GM21825 (cell line): ENCODE results near the gene MTMR12.
"Not testable (repeated sequence)": the region's sequence is repeated elsewhere in the genome, so short reads cannot be mapped to it uniquely, and the experiment has no call there.

ENCODE experiments used
- ATAC-seq: cut with Tn5 transposase; IDR thresholded peaks from one replicate; pipeline ENCODE4 v1.9.1; 2021; ENCODE audit warnings: mild to moderate bottlenecking, moderate library complexity; ENCODE audit not compliant: unreplicated experiment

The MTMR12 gene

DNA sequence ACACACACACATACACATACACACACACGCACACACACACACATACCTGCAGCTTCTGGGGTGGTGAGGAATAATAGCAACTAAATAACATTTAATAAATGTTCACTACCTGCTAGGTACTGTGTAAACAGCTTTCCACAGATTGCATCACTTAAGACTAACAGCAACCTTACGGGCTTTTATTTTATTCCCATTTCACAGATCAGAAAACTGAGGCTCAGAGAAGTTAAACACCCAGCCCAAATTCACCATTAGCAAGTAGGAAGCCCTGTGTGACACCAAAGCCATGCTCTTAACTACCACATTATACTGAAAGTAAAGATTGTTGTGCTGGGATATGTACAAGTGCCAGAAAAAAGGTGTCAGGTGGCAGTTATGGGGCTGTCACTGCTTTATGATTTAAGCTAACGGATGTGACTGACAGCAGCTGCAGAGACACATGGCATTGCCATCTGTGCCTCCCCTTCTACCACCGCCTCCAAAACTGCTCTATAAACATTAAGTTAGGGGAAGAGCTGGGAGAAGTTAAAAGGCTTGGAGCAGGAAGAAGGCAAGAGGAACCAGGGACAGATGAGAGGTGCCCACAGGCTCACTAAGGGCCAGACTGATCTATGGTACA, 13.6 kb downstream of the MTMR12 start:
- ATAC-seq, result no peak

DNA sequence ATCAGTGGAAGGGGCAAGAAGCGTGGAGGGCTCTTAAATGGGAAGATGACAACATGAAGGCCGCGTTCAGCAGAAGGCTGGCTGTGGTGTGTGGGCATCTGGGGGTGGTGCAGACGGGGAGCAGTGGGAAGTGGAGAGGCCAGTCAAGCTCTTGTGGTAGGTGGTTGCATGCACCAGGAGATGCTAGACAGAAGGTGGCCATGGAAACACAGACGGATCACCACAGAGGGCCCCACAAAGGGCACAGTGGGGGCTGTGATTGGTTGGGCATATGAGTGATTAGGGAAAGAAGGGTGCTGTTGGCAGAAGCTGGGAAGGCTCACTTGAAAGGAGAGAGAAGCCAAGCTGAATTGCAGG, 14.7 kb downstream of the MTMR12 start:
- ATAC-seq, result peak; percentile 67

DNA sequence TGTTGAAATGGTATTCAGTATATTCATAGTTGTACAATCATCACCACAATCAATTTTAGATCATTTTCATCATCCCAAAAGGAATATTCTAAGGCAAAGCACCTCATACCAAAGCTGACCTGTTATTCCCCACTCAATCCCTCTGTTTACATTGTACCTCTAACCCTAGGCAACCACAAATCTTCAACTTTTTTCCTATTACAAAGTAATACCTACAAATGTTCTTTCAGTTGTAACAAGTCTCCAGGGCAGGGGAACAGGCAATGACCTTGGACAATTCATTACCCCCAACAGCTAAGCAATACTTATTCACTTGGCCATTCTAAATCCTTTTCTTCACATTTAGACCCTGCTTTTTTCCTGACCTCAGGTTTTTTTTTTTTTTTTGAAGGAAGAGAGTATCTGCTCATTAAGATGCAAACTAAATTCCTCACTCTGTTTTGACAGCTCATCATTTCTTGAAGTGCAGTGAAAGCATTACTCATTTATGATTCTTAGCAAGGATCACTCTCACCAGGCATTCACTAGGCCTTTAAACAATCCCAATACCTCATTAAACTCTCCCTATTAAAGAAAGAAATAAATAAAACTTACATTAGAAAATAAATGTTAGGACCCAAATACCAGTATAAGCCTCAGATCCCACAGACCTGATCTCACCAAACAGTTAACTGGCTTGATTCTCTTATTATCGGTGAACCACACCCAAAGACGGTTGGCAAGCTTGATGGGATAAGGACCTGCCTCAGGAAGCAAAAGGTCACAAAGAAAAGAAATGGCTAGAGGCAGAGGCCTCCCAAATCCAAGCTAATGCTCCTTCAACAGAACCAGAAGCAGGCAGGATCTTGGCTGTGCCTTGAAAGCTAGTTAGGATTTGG, 15.3 kb downstream of the MTMR12 start:
- no peak for ATAC-seq

DNA sequence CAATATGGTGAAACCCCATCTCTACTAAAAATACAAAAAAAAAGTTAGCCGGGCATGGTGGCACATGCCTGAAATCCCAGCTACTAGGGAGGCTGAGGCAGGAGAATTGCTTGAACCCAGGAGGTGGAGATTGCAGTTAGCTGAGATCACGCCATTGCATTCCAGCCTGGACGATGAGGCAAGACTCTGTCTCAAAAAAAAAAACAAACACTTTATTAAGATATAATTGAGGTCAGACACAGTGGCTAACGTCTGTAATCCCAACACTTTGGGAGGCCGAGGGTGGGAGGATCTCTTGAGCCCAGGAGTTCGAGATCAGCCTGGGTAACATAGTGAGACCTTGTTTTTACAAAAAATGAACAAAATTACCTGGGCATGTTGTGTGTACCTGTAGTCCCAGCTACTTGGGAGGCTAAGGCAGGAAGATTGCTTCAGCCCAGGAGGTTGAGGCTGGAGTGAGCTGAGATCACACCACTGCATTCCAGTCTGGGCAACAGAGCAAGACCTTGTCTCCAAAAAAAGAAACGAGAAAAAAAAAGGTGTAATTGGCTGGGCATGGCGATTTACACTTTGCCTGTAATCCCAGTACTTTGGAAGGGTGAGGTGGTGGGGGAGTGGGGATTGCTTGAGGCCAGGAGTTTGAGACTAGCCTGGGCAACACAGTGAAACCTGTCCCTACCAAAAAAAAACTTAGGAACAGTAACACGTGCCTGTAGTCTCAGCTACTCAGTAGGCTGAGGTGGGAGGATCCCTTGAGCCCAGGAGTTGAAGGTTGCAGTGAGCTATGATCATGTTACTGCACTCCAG, 16.6 kb downstream of the MTMR12 start:
- not testable (repeated sequence) for ATAC-seq

DNA sequence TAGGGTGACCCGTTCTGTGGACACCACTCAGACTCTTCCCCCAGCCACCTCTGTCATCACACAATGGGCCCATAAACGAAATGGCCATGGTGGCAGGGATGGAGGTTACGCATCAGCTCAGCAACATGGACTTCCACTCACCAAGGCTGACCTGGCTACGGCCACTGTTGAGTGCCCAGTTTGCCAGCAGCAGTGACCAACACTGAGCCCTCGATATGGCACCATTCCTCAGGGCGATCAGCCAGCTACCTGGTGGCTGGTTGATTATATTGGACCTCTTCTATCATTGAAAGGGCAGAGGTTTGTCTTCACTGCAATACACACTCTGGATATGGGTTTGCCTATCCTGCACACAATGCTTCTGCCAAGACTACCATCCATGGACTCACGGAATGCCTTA, 21.1 kb downstream of the MTMR12 start:
- no peak for ATAC-seq

DNA sequence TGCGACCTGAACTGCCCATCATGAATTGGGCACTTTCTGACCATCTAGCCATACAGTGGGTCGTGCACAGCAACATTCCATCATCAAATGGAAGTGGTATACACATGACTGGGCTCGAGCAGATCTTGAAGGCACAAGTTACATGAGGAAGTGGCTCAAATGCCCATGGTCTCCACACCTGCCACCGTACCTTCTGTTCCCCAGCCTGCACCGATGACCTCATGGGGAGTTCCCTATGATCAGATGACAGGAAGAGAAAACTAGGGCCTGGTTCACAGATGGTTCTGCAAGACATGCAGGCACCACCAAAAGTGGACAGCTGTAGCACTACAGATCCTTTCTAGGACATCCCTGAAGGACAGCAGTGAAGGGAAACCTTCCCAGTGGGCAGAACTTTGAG, 21.8 kb downstream of the MTMR12 start:
- peak; percentile 75 for ATAC-seq

DNA sequence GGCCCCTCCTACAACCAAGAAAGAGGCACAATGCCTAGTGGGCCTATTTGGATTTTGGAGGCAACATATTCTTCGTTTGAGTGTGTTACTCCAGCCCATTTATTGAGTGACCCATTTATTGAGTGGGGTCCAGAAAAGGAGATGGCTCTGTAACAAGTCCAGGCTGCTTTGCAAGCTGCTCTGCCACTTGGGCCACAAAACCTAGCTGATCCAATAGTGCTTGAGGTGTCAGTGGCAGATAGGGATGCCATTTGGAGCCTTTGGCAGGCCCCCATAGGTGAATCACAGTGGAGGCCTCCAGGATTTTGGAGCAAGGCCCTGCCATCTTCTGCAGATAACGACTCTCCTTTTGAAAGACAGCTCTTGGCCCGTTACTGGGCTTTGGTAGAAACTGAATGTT, 22.2 kb downstream of the MTMR12 start:
- not testable (repeated sequence) for ATAC-seq

DNA sequence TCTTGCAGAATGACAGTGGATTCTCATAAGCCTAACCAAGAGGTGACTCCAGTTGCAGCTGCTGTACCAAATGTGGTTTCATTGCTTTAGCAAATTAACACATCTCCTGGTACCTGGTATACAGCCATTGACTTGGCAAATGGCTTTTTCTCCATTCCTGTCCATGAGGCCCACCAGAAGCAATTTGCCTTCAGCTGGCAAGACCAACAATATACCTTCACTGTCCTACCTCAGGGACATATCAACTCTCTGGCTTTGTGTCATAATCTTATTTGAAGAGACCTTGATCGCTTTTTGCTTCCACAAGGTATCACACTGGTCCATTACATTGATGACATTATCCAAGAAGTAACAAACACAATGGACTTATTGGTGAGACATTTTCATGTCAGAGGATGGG, 22.8 kb downstream of the MTMR12 start:
- not testable (repeated sequence) for ATAC-seq

DNA sequence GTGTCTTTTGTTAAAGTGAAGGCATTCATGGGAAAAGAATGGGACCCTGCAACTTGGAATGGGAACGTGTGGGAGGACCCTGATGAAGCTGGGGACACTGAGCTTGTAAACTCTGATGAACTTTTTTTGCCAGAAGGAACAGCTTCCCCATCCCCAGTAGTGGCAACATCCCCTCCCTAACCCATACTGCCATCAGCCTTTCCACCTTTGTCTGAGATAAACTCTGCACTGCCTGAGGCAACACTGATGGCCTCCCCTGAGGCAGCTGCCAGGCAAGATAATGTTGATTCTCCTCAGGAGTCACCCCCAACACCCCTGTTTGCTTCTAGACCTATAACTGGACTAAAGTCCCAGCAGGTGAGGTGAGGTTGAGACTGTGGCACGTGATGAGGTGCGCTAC, 24.6 kb downstream of the MTMR12 start:
- ATAC-seq, result not testable (repeated sequence)

DNA sequence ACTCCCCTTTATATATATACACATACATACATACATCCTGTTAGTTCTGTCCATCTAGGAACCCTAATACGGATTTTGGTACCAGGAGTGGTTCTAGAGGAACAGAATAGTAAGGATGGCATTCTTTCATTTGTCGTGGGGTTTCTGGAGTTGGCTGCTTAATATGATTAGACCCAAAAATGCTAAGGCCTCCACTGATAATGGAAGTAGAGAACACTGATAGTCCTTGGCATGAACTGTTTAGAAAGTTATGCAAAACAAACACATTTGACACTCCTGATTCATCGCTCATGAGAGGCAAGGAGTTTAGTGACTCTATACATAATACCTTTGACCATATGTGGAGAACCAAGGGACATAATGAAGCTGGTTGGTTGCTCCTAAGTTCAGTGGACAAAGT, 25.2 kb downstream of the MTMR12 start:
- ATAC-seq, result not testable (repeated sequence)

DNA sequence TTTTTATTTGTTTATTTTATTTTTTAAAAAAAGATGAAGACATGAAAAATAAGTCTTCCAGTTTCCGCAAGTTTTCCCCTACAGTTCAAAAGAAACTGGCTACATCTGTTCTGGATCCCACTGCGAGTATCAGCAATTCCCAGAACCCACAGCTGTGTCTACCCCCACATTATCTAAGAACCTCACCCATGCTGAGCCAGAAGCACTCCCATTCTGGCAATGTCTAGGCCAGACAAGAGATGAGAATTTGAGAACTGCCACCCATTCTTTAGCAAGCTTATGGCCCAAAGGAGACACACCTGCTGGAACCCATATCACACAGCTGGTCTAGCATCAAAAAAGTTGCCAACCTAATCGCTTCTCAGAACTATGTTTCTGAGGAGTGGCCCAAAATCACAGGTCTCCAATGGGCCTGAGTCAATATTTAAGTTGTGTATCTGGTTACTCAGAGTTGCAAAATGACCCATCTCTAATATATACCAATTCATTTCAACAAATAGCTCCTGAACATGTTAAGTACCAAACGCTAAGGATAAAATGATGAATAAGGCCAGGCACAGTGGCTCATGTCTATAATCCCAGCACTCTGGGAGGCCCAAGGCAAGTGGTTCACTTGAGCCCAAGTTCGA, 27.1 kb downstream of the MTMR12 start:
- ATAC-seq, result no peak

DNA sequence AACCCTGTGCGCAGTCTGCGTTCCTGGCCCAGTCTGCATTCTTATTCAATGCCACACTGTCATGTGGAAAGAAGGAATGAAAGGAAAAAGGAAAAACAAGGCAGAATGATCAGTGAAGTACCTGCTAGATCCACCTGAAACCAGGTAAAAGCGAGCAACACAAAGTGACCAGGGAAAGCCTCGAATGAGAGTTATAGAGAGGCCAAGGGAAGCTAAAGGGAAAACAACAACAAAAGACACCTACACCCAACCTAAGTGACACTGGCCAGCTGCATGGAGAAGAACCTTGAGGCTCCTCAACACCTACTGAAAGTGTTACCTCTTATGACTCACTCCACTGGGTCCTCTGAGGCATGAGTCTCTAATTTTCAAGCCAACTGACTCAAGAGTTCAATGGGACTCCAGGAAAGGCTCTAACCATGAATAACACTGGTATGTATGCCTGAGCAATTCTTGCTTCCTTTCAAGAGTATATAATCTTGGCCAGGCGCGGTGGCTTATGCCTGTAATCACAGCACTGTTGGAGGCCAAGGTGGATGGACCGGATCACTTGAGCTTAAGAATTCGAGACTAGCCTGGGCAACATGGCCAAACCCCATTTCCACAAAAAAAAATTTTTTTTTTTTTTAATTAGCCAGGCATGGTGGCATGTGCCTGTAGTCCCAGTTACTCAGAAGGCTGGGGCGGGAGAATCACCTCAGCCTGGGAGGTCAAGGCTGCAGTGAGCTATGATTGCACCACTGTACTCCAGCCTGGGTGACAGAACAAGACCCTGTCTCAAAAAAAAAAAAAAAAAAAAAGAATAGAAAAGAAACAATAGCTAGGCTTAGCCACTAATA, 29.0 kb downstream of the MTMR12 start:
- no peak for ATAC-seq

DNA sequence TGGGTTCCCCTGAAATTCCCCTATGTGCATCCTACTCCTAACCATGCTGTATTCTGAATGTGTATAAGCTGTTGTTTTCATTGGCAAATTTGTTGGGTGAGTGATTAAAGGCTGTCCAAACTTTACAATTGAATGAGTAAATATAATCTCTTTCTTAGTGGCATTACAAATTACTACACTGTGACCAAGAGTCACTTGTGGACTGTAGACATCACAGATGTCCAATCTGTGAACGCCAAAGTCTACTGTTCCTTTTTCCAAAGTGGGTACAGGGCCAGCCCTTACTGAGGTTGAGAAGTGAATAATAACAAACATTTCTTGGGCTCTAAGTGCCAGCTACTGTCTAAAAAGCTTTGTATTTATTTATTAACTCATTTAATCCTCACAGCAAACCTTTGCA, 29.7 kb downstream of the MTMR12 start:
- ATAC-seq, result no peak

DNA sequence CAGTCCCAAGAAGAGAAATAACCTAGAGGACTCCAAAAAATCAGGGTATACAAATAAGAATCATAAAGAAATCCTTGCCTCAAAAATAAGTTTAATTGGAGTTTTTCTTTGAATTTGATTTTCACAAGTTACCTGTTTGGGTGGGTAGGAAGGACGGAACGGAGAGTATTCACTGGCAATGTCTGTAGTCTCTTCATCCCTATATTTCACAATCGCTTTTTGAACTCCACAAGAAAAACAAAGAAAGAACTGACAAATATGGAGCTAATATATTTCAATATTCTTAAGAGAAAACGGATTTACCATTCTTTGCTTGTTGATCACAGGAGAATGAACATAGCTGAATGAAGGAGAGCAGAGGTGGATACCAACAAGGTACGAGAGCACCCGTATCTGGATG, 30.1 kb downstream of the MTMR12 start:
- ATAC-seq, result no peak

DNA sequence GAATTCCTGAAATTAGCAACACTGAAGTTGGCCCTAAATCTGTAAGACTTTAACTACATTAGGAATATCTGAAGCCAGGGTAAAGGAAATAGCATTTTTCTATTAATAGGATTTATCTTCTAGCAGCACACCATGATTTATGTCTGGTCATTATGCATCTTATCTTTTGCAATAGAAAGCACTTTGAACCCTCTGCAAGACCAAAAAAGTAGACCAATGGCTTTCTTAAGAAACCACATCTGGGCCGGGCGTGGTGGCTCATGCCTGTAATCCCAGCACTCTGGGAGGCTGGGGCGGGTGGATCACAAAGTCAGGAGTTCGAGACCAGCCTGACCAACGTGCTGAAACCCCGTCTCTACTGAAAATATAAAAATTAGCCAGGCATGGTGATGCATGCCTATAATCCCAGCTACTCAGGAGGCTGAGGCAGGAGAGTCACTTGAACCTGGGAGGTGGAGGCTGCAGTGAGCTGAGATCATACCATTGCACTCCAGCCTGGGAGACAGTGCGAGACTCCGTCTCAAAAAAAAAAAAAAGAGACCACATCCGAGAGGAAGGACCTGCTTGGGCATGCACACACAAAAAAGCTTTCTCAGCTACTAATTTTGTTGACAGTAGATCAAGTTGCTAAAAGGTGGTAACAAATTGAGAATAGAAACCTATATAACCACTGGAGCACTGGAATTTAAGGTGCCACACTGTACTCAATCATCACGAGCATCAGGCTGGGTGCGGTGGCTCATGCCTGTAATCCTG, 31.2 kb downstream of the MTMR12 start:
- not testable (repeated sequence) for ATAC-seq

DNA sequence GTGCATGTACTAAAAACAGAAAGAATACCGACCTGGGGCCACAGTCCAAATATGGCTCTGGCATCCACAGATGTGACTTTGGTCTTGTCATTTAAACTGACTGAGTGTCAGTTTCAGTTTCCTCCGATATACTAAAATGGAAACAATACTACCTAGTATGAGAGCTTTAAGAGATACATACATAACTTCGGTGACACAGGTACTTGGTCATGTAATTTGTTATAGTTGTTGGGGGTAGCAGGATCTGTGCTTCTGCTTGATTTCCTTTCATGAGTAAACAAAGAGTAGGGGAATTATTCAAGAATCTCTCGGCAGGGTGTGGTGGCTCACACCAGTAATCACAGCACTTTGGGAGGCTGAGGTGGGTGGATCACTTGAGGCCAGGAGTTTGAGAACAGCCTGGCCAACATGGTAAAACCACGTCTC, 32.1 kb downstream of the MTMR12 start:
- ATAC-seq, result peak; percentile 83

DNA sequence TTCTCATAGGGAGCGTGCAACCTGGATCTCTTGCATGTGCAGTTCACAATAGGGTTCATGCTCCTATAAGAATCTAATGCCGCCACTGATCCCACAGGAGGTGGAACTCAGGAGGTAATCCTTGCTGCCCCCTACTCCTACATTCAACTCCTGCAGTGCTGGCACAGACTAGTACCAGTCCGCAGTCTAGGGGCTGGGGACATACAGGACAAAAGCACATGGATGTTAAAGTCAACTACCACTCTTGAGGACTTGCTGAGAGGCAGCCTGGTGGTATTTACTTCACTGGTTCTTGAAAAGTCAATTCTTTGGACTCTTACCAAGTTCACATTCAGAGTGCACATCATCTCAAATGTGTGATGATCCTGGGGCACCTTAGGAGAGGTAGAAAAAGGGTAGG, 33.0 kb downstream of the MTMR12 start:
- no peak for ATAC-seq

DNA sequence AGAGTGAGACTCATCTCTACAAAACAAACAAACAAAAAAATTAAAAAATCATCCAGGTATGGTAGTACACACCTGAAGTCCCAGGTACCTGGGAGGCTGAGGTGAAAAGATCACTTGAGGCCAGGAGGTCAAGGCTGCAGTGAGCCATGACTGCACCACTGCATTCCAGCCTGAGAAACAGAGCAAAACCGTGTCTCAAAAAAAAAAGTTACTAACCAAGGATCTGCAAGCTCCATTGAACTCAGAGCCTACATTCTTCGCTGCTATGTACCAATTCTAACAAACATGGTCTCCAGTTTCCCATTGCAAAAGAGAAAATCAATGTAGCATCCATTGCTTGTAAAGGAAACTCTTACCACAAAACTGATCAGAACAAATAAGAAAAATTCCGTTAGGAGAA, 33.5 kb downstream of the MTMR12 start:
- ATAC-seq, result no peak

DNA sequence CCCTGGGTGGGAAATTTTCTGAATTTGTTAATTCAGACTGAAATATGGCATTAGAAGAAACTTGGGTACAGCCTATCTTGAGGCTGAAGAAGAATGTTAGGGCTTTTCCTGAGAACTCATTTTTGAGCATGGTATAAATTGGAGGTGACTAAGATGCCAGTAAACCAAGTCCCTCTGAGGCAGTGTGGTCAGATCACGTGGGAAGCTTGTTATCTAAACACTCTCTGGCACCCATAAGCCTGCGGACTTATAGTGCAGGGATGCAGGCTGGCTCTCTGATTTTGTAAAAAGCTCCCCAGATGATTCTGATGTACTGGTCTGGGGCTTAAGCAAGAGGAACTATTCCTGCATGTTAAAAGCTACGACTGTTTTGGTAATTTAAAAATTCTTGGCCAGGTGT, 34.3 kb downstream of the MTMR12 start:
- ATAC-seq, result no peak

DNA sequence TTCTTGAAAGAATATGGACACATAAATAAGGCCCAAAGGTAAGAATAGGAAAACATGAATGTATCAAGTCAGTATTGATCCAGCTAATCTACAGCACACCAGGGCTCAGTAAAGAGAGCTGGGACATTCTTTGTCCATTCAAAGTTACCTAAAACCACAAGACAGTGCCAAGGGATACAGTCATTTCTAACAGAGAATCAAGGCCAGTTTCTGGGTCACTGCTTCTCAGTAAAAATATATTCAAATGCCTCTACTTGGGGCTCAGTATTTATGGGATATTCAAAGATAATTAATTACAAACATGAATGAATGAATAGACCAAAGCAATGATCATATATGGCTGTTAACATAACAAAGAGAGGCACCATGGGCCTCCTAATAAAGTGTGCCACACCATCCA, 34.9 kb downstream of the MTMR12 start:
- no peak for ATAC-seq
